Panc1 (cell line): ENCODE measurements around the gene CD3D.

Experiments
- POLR2AphosphoS5 ChIP-seq: IDR thresholded peaks from 2 replicates; pipeline ENCODE4 v1.6.1; 2012; ENCODE audit warnings: mild to moderate bottlenecking, low read depth, low read length, moderate library complexity
- REST ChIP-seq, 2 experiments: IDR thresholded peaks; 2 replicates each; pipeline ENCODE4 v1.6.1; 2011 to 2012; ENCODE audit warnings: low read depth in 2 of 2, control low read depth in 1 of 2, low read length in 1 of 2, mild to moderate bottlenecking in 1 of 2, moderate library complexity in 1 of 2; ENCODE audit not compliant: insufficient read depth in 1 of 2
- SIN3A ChIP-seq: IDR thresholded peaks from 2 replicates; pipeline ENCODE4 v1.6.1; 2012; ENCODE audit warnings: low read depth, mild to moderate bottlenecking, low read length, moderate library complexity, borderline replicate concordance; ENCODE audit not compliant: insufficient read depth
- TCF7L2 ChIP-seq: IDR thresholded peaks from 2 replicates; pipeline ENCODE4 v1.6.1; 2011; ENCODE audit warnings: mild to moderate bottlenecking, low read depth, low read length, inconsistent platforms
- TF ChIP-seq, protein P1 (sequence below): fragments of 450-650 bp; IDR thresholded peaks from 2 replicates; pipeline ENCODE4 v1.5.1; 2017; ENCODE audit warnings: mild to moderate bottlenecking

- TF ChIP-seq, protein P1, sequence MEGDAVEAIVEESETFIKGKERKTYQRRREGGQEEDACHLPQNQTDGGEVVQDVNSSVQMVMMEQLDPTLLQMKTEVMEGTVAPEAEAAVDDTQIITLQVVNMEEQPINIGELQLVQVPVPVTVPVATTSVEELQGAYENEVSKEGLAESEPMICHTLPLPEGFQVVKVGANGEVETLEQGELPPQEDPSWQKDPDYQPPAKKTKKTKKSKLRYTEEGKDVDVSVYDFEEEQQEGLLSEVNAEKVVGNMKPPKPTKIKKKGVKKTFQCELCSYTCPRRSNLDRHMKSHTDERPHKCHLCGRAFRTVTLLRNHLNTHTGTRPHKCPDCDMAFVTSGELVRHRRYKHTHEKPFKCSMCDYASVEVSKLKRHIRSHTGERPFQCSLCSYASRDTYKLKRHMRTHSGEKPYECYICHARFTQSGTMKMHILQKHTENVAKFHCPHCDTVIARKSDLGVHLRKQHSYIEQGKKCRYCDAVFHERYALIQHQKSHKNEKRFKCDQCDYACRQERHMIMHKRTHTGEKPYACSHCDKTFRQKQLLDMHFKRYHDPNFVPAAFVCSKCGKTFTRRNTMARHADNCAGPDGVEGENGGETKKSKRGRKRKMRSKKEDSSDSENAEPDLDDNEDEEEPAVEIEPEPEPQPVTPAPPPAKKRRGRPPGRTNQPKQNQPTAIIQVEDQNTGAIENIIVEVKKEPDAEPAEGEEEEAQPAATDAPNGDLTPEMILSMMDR: no peak
- no peak for TF ChIP-seq REST (IDR thresholded peaks at IDR 0.05; ENCODE audit: insufficient read depth in 1 of 2, low read depth in 2 of 2, low read length in 1 of 2)
- TF ChIP-seq POLR2AphosphoS5: no peak
- TF ChIP-seq SIN3A: no peak
- TF ChIP-seq TCF7L2: no peak
These were observed 31.6 kb downstream of the CD3D start for GRCh38 chr11:118310781-118311485.
